ENCODE results near the gene UBASH3A.
A peak's percentile ranks its signal among the peaks of the same experiment; 100 is the strongest.

UBASH3A gene

GRCh38 chr21:42453224-42453985 is 49.7 kb downstream of the UBASH3A start:
- peaks cover 36% of the 10 kb centered on the region for H3K4me1 Mint-ChIP-seq
- H3K36me3 Mint-ChIP-seq (ENCODE audit: low read depth) = no peaks in the 10 kb centered on the region
- peaks cover 1% of the 10 kb centered on the region for H3K9me3 Mint-ChIP-seq
- DNase-seq = peak; percentile 25
- peaks cover 4% of the 10 kb centered on the region for H3K27me3 Mint-ChIP-seq (ENCODE audit: low read depth, poor library complexity)
- H3K4me3 Mint-ChIP-seq = no peak overlapping the region
- H3K27ac Mint-ChIP-seq = no peak overlapping the region
- TF ChIP-seq, protein P1, sequence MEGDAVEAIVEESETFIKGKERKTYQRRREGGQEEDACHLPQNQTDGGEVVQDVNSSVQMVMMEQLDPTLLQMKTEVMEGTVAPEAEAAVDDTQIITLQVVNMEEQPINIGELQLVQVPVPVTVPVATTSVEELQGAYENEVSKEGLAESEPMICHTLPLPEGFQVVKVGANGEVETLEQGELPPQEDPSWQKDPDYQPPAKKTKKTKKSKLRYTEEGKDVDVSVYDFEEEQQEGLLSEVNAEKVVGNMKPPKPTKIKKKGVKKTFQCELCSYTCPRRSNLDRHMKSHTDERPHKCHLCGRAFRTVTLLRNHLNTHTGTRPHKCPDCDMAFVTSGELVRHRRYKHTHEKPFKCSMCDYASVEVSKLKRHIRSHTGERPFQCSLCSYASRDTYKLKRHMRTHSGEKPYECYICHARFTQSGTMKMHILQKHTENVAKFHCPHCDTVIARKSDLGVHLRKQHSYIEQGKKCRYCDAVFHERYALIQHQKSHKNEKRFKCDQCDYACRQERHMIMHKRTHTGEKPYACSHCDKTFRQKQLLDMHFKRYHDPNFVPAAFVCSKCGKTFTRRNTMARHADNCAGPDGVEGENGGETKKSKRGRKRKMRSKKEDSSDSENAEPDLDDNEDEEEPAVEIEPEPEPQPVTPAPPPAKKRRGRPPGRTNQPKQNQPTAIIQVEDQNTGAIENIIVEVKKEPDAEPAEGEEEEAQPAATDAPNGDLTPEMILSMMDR (IDR thresholded peaks at IDR 0.05) = no peak

DNA sequence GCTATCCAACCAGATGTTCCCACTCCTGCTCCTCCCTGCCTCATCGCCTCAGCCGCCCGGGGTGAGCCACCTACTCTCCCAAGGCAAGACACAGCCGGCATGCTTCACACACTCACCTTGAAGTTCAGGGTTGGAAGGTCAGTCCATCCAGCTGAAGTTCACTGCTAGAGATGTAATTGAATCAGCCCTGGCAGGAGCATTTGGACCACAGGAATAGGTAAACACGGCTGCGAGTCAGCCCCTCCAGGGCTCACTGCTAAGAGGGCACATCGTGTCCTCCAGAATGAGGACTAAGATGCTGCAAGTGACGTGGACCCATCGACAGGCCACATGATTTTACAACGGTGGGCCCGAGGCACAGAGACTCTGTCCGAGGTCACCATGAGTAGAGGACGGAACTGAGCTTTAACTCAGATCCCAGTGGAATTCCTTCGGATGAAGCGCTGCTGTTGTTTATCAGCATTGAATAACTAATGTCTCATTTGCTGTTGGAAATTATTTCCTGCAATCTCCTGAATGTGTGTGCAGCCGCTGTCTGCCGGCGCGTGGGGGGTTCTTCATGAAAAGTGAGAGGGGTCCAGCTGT is 50.4 kb downstream of the UBASH3A start:
- Mint-ChIP-seq H3K4me1 (peaks cover 36% of the 10 kb centered on the region), H3K27me3 (ENCODE audit: low read depth, poor library complexity) (peaks cover 4% of the 10 kb centered on the region), H3K4me3 (no peak overlapping the region), H3K36me3 (ENCODE audit: low read depth) (no peaks in the 10 kb centered on the region), H3K27ac (no peak overlapping the region), H3K9me3 (peaks cover 5% of the 10 kb centered on the region)
- DNase-seq = no peak
- TF ChIP-seq, protein P1 (IDR thresholded peaks at IDR 0.05) = no peak

DNA sequence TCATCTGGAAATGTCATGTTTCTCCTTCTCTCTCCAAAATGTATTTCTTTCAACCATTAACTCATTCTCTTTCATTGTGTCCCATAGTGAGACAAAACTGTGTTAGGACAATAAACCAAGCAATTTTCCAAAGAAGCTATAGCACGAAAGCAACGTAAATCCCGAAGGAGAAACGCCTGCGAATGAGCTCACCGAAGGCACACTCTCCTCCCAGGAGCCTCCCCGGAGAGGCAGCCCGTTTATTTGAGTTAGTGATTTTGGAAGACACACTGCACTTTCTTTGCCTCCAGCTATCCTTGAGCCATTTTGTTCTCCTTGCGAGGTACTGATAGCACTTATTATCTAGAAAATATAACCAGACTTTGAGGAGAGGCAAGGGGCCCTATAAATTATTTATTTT is 51.1 kb downstream of the UBASH3A start:
- Mint-ChIP-seq H3K27ac (no peak overlapping the region), H3K9me3 (peaks cover 5% of the 10 kb centered on the region), H3K4me3 (no peak overlapping the region), H3K36me3 (ENCODE audit: low read depth) (no peaks in the 10 kb centered on the region), H3K4me1 (peaks cover 34% of the 10 kb centered on the region), H3K27me3 (ENCODE audit: low read depth, poor library complexity) (peaks cover 4% of the 10 kb centered on the region)
- no peak for DNase-seq
- TF ChIP-seq, protein P1 (IDR thresholded peaks at IDR 0.05) = no peak

GRCh38 chr21:42455196-42455595 is 51.5 kb downstream of the UBASH3A start:
- no peak for DNase-seq
- TF ChIP-seq, protein P1 (IDR thresholded peaks at IDR 0.05) = no peak
- Mint-ChIP-seq H3K27ac (no peak overlapping the region), H3K36me3 (ENCODE audit: low read depth) (no peaks in the 10 kb centered on the region), H3K27me3 (ENCODE audit: low read depth, poor library complexity) (peaks cover 4% of the 10 kb centered on the region), H3K9me3 (peaks cover 5% of the 10 kb centered on the region), H3K4me1 (peaks cover 31% of the 10 kb centered on the region), H3K4me3 (no peak overlapping the region)

GRCh38 chr21:42455754-42456440 is 52.2 kb downstream of the UBASH3A start:
- no peaks in the 10 kb centered on the region for H3K36me3 Mint-ChIP-seq (ENCODE audit: low read depth)
- no peak for DNase-seq
- TF ChIP-seq, protein P1 (IDR thresholded peaks at IDR 0.05) = no peak

More at GRCh38 chr21:42455754-42456440, 52.2 kb downstream of the UBASH3A start:
- Mint-ChIP-seq H3K27me3 (ENCODE audit: low read depth, poor library complexity) (peaks cover 4% of the 10 kb centered on the region), H3K4me1 (peaks cover 37% of the 10 kb centered on the region), H3K27ac (no peak overlapping the region), H3K4me3 (no peak overlapping the region), H3K9me3 (peaks cover 5% of the 10 kb centered on the region)

Measured in nephron progenitor cell (in vitro differentiated cells).